Esophagus squamous epithelium (tissue), 4 donors: ENCODE results near the gene SBDS.
"Not testable (repeated sequence)": the region's sequence is repeated elsewhere in the genome, so short reads cannot be mapped to it uniquely, and the experiment has no call there.

Experiments used
- POLR2A ChIP-seq, 4 donors: fragments of 450-650 bp; IDR thresholded peaks; one replicate each; pipeline ENCODE4 v1.6.1; 2017; ENCODE audit warnings: antibody characterized with exemption in 4 of 4, mild to moderate bottlenecking in 4 of 4, moderate library complexity in 3 of 4
- TF ChIP-seq, protein P1 (sequence below), 6 experiments: fragments of 450-650 bp in 4 of 6; fragments of 200-600 bp in 2 of 6; sonication (generic) in 2 of 6; IDR thresholded peaks; one replicate each; pipeline ENCODE4 v1.5.1; 2016 to 2019; ENCODE audit warnings: antibody characterized with exemption in 6 of 6, mild to moderate bottlenecking in 4 of 6, moderate library complexity in 4 of 6

DNA sequence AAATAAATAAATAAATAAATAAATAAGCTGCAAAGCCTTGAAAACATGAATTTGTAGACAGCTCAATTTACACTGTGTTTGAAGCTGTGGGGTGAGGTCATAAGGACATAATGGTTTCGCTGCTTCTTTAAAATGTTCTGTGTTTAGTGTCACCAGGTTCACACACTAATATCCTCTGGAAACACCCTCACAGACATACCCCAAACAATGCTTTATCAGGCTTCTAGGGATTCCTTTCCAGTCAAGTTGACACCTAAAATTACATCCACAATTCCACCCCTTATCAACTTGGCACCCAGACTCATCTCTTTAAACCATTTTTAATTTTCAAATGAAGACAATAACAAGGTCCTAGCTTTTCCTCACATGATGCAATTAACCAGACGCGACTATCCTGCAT lies 5.8 kb downstream of the SBDS start:
- TF ChIP-seq, protein P1, sequence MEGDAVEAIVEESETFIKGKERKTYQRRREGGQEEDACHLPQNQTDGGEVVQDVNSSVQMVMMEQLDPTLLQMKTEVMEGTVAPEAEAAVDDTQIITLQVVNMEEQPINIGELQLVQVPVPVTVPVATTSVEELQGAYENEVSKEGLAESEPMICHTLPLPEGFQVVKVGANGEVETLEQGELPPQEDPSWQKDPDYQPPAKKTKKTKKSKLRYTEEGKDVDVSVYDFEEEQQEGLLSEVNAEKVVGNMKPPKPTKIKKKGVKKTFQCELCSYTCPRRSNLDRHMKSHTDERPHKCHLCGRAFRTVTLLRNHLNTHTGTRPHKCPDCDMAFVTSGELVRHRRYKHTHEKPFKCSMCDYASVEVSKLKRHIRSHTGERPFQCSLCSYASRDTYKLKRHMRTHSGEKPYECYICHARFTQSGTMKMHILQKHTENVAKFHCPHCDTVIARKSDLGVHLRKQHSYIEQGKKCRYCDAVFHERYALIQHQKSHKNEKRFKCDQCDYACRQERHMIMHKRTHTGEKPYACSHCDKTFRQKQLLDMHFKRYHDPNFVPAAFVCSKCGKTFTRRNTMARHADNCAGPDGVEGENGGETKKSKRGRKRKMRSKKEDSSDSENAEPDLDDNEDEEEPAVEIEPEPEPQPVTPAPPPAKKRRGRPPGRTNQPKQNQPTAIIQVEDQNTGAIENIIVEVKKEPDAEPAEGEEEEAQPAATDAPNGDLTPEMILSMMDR (IDR thresholded peaks at IDR 0.05), result not testable (repeated sequence)
- TF ChIP-seq POLR2A (IDR thresholded peaks at IDR 0.05), result not testable (repeated sequence)
